Breast epithelium (tissue), 3 donors: ENCODE measurements around the gene ERGIC1.

ENCODE experiments used
- POLR2A ChIP-seq: fragments of 450-650 bp; IDR thresholded peaks from one replicate; pipeline ENCODE4 v1.6.1; 2016; ENCODE audit warnings: antibody characterized with exemption, mild to moderate bottlenecking, moderate library complexity
- POLR2AphosphoS5 ChIP-seq, 3 donors: sonication (generic); formaldehyde crosslinking; IDR thresholded peaks; one replicate each; pipeline ENCODE4 v1.6.1; 2017; ENCODE audit warnings: antibody characterized with exemption in 3 of 3
- TF ChIP-seq, protein P1 (sequence below), 3 donors: fragments of 450-650 bp; IDR thresholded peaks; one replicate each; pipeline ENCODE4 v1.5.1; 2016 to 2017; ENCODE audit warnings: antibody characterized with exemption in 3 of 3, mild to moderate bottlenecking in 3 of 3, moderate library complexity in 3 of 3

DNA sequence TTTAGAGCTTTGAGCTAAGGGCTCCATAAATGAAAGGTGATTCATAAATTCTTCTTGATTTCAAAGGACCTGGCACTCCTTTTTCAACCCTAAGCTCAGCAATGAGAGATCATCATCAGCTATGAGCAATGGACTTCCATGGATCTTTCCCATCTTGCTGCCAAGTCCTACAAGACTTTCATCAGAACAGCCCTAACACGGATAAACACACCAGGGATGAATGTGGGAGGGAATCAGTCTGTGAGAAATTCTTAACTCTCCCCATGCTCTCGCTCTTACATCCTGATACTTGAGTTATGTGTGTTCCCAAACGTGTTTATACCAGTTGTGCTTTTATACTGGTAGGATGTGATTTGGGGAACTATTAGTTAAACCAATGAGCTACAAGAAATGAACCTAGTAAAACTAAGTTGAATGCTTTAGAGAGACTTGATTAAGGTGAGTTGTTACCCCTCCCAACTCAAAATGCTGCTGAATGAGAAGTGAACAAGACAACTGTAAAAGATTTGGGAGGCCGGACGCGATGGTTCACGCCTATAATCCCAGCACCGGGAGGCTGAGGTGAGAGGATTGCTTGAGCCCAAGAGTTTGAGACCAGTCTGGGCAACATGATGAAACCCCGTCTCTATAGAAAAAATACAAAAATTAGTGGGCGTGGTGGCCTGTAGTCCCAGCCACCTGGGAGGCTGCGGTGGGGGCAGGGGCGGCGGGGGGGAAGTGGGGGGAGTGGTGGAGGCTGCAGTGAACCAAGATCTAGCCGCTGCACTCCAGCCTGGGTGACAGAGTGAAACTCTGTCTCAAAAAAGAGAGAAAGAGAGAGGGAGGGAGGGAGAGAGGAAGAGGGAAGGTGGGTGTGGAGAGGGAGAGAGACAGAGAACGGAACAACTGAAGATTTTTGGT lies 120.0 kb downstream of the ERGIC1 start:
- TF ChIP-seq, protein P1, sequence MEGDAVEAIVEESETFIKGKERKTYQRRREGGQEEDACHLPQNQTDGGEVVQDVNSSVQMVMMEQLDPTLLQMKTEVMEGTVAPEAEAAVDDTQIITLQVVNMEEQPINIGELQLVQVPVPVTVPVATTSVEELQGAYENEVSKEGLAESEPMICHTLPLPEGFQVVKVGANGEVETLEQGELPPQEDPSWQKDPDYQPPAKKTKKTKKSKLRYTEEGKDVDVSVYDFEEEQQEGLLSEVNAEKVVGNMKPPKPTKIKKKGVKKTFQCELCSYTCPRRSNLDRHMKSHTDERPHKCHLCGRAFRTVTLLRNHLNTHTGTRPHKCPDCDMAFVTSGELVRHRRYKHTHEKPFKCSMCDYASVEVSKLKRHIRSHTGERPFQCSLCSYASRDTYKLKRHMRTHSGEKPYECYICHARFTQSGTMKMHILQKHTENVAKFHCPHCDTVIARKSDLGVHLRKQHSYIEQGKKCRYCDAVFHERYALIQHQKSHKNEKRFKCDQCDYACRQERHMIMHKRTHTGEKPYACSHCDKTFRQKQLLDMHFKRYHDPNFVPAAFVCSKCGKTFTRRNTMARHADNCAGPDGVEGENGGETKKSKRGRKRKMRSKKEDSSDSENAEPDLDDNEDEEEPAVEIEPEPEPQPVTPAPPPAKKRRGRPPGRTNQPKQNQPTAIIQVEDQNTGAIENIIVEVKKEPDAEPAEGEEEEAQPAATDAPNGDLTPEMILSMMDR (IDR thresholded peaks at IDR 0.05): no peak
- TF ChIP-seq POLR2A (no peak), POLR2AphosphoS5 (IDR thresholded peaks at IDR 0.05) (no peak)
